GDM1 (cell line): ENCODE measurements around the gene REV1.
"Not testable (repeated sequence)": the region's sequence is repeated elsewhere in the genome, so short reads cannot be mapped to it uniquely, and the experiment has no call there.

Experiments used
- DNase-seq: peaks from one replicate; lab custom pipeline; 2025; lab: John Stamatoyannopoulos, UW

The REV1 gene

GRCh38 chr2:99489761-99490622 lies at the start of gene REV1:
REV1 (minus strand) TSS chr2:99490017; CDS start chr2:99464975, 25,042 bp downstream.
- DNase-seq = peak; percentile 96

GRCh38 chr2:99537910-99538485 lies 48.2 kb upstream of the REV1 start:
- DNase-seq = no peak

- no peak for DNase-seq
These were observed 34.2 kb upstream of the REV1 start for GRCh38 chr2:99524056-99524455.

GRCh38 chr2:99522157-99522556 lies 32.3 kb upstream of the REV1 start:
- no peak for DNase-seq

- no peak for DNase-seq
These were observed 31.0 kb upstream of the REV1 start for GRCh38 chr2:99520813-99521212.

DNA sequence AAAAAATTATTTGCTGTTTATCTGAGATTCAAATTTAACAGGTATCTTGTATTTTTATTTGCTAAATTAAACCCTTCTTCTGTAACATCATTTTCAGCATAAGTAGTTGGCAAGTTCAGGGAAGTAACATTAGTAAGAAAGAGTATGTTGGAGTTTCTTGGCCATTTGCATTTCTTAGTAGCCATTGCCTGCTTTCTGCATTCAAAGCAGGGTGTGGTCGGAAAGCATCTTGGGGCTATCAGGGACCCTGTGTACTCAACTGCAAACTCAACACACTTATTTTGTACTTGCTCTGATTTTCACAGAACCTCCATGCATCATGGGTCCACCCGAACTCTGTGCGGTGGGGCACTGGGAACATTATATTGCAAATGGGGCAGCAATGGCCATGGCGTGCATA lies 30.4 kb upstream of the REV1 start:
- DNase-seq = no peak

DNA sequence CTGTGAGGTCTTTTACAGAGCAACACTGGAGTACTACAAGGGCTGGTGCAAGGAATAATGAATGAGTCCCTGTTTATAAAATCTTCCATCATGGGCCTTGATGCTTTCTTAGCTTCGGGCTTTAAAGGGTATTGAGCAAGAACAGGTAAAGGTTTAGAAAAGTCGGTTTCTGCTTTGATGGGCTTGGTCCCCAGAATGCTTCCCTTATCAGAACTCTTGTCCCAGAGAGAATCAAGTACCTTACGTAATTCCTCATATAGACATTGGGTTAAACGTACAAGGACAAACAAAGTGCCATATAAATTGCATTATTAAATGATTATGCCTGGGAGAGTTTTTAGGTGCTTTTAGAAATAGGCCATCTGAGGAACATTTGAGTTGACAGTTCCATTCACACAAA lies 24.5 kb upstream of the REV1 start:
- DNase-seq = no peak

GRCh38 chr2:99512181-99512591 lies 22.4 kb upstream of the REV1 start:
- DNase-seq = no peak

DNA sequence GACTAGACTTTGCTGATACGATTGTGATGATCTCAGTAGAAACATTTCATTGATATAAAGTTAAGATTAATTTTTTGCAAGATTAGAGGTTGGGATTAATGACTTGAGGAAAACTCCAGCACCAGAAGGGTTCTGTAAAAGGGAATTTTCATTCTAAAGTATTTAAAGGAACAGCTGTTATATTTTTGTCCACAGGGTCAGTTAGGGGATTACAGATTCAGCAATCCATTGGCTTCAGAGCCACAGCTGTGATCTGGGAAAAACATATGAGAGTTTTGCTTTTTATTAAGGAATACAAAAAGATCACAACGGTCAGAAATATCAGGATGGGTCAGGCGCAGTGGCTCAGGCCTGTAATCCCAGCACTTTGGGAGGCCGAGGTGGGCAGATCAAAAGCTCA lies 19.6 kb upstream of the REV1 start:
- DNase-seq = no peak

GRCh38 chr2:99507937-99508818 lies 18.4 kb upstream of the REV1 start:
- DNase-seq = no peak

DNA sequence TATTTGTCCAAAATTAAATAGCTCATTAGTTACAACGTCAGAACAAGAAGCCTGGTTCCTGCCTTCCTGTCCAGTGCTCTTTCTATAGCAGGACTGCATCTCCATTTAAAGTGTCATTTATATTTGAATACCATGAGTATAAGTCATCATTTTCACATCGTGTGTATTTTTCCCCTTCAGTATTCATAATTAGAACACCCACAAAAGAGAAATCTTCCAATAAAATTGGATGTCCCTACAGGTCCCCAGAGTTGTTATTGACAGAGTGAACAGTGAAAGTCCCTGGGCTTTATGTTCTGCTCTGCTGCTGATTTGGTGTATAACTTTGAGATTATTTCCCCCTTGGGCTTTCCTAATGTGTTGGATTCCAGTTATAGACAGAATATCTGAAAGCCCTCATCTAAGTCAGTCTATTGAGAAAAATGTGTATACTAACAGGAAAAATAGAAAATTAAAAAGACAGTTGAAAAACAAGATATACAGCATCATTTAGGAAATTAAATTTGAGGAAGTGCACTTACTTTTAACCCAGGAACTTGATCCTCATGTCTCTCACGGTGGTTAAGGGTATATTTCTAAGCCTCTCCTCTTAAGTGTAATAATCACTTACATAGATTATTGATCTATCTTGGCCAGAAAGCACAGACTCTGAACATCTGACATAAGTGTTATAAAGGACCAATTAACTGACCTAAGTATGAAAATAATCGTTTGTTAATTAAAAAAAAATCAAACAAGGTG lies 15.2 kb upstream of the REV1 start:
- no peak for DNase-seq

- DNase-seq = not testable (repeated sequence)
These were observed 14.0 kb upstream of the REV1 start for GRCh38 chr2:99503662-99504416.

GRCh38 chr2:99496021-99496420 lies 6.2 kb upstream of the REV1 start:
- DNase-seq = no peak

DNA sequence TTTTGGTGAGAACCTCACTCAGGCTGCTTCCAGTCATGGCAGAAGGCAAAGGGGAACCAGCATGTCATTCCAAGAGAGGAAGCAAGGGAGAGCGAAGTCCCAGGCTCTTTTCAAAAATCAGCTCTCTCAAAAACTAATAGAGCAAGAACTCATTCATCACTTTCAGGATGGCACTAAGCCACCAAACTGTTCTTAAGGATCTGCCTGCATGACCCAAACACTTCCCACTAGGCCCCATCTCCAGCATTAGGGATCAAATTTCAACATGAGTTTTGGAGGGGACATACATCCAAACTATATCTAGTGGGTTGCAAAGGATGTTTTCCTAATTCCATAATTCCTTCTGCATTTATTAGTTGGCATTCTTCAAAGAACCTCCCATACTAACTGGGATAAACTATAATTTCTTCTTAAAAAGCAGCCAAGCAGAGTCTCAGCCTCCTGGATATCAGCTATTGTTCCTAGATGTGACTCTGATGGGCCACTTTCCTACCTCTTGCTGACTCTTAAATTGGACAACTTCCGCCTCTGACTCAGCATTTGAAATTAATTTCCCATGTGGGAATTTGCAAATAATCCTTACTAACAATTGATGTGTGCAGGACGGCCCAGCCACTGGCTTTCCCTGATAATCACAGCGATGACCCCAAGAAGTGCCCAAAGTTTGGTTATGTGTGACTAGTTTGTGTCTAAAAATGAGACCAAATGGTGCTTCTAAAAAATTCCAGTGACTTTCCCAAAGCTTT lies 5.5 kb upstream of the REV1 start:
- DNase-seq = no peak

- no peak for DNase-seq
These were observed 2.9 kb upstream of the REV1 start for GRCh38 chr2:99492721-99493120.

GRCh38 chr2:99490623-99491461 lies 1.0 kb upstream of the REV1 start:
- no peak for DNase-seq

GRCh38 chr2:99489063-99489760 lies 605 bp downstream of the REV1 start:
- DNase-seq = peak; percentile 32

DNA sequence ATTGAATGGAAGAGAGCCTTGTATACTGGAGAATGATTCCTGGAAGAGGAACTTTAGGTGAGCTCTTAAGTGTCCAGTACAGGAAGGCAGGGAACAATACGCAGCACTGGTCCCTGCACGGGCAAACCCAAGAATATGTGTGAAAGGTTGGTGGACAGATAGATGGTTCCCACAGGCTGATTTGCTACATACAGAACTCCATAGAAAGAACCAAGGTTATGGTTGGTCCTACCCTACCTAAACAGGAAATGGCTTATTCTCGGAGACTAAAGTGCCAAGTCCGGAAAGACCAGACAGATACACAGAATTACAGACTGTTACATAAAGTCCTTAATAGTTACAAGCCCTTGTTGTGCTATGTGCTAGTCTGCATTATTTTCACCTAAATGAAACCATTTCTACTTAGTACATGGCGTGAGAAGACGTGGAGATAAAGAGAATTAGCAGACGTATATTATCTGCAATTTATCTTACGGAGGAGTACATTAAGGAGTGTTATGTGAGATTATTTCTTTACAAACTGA lies 1.2 kb downstream of the REV1 start:
- no peak for DNase-seq

- DNase-seq = no peak
These were observed 1.9 kb downstream of the REV1 start for GRCh38 chr2:99487906-99488305.
